DMS53 (cell line): ENCODE data around the gene REG4.
"Not testable (repeated sequence)": the region's sequence is repeated elsewhere in the genome, so short reads cannot be mapped to it uniquely, and the experiment has no call there.

Source experiments
- DNase-seq: peaks from one replicate; lab custom pipeline; 2025; lab: John Stamatoyannopoulos, UW

REG4 gene

GRCh38 chr1:119806489-119806888, 4.8 kb downstream of the REG4 start:
- no peak for DNase-seq

DNA sequence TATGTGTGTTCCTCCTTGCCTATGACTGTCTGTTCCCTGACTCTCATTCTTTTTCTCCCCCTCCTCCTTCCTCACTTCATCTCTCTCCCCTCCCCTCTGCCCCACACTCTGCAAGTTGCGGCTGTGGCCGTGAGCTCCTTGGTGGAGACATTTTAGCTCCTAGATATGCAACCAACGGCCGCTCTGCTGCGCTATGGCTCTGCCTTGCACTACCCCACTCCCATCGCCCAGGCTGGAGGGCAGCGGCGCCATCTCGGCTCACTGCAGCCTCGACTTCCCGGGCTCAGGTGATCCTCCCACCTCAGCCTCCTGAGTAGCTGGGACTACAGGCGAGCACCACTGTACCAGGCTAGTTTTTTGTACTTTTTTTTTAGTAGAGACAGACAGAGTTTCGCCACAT, 5.5 kb downstream of the REG4 start:
- DNase-seq = no peak

DNA sequence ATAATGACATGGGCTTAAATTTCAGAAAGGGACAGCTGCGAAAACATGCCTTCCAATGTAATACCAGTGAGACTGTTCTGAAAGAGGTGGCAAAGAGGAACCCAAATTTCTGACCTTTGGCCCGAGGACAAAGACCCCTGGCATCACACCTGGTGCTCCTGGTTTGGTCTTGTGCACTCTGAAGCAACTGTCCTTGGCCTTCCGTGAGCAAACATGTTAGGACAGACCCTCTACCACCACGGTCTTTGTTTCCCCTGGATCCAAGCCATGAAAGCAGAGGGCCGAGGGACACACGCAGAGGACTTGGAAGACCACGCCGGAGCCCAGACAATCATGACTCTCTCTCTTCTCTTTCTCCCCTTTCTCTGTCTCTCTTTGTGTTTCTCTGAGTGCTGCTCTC, 6.0 kb downstream of the REG4 start:
- no peak for DNase-seq

GRCh38 chr1:119799599-119800177, 11.6 kb downstream of the REG4 start:
- DNase-seq = no peak

DNA sequence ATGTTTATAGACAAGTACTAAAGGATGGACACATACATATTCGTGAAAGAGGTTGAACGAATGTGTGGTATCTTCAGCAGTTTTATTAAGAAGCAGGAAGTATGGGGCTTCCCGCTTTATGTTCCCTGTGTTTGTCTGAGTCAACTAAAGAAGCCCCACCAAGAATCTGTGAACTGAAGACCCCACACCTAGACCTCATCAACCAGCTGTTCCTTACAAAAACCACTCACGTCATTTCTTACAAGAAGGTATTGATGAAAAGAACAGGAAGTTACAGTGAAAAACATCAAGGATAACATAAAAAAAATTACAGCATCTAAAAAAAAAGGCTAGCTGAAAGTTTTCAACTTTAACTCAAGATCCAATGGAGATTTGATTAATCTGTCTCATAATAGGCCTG, 12.3 kb downstream of the REG4 start:
- no peak for DNase-seq

DNA sequence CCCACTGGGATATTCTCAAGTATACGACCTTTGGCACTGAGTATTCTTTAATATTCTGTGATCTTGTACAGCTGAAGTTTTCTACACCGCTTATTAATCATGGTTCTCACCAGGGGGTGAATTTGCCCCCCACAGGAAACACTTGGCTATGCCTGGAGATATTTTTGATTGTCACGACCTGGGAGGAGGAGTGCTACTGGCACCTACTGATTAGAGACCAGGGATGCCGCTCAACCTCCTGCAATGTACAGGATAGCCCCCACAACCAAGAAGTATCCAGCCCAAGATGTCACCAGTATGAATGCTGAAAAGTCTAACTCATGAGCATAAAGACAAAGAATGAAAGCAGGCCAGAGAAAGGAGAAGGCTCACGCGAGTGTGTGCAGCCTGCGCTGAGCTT, 13.7 kb downstream of the REG4 start:
- no peak for DNase-seq

DNA sequence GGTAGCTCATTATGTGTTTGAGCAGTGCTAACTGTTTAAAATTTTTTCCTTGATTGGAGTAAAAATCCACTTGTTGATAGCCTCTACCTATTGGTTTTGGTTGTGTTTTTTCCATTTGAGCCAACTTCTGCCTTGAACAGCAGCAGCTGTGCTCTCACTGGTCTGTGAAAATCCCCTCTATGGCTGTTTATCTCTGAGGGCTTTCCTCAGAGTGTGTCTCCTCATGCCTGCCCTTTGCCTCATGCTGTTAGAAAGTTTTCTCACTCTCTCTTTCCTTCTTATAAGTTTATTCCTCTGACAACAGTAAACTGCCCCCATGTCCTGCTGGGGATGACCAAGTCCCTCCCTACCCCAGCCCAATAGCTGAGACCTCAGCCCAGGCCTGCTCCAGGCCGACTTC, 14.1 kb downstream of the REG4 start:
- no peak for DNase-seq

- DNase-seq = peak; percentile 28
Measured at GRCh38 chr1:119795261-119796200, 15.7 kb downstream of the REG4 start.

- no peak for DNase-seq
Measured at GRCh38 chr1:119794876-119795240, 16.4 kb downstream of the REG4 start.

DNA sequence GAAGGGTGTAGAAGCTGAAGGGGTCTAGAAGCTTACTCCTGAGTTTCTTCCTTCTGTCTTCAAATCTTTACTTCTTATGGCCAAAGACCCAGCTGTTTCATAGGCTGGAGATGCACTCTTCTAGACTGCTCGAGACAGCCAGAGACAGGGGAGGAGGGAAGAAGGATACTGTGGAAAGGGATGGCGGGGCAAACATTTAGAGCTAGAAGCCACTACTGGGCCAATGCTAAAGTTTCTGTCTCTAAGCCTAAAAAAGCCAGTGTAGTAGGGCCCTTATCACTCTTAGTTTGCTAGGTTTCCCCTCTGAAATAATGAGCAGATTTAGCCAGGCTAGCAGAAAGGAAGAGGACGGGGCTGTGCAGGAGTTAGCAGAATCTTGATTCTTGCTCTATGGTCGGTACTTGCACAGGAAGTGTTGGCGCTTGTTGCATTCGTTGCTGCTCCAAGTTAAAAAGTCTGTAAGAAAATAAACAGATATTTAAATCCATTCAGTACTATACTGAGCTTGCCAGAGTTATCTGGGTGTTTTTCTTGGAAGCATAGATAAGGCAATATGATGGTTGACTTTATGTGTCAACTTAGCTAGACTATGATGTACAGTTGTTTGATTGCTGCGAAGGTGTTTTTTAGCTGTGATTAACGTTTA, 16.9 kb downstream of the REG4 start:
- no peak for DNase-seq

GRCh38 chr1:119791377-119791776, 19.9 kb downstream of the REG4 start:
- no peak for DNase-seq

DNA sequence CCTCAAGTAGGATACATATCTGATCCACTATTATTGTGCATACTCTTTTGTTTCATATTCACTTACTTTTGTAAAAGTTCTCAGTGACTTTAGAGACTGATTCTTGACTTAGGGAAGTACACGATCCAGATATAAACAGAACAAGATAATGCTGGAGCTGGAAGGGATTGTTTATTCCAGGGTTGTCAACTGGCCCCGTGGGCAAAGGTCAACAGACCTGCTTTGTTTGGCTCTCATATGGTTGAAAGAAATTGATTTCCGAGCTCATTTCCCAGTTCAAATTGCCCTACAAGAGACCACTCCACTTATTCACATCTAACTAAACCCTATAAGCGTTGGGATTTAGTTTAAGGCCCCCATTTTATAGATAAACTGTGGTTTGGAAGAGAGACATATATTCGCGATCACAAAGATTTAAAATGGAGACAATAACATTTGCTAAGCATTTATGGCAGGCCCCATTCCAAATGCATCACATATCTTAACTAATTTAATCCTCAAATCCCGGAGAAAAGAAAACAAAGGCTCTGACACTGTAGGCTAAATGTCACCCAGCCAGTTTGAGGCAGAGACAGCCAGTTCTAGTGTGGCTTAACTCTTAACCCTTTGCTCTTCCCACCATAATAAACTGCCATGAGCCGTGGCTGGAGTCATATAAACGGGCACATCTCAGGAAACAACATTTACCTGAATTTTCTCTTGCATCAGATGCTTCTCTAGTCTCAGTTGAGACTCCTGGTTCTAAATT, 20.6 kb downstream of the REG4 start:
- DNase-seq = peak; percentile 6

DNA sequence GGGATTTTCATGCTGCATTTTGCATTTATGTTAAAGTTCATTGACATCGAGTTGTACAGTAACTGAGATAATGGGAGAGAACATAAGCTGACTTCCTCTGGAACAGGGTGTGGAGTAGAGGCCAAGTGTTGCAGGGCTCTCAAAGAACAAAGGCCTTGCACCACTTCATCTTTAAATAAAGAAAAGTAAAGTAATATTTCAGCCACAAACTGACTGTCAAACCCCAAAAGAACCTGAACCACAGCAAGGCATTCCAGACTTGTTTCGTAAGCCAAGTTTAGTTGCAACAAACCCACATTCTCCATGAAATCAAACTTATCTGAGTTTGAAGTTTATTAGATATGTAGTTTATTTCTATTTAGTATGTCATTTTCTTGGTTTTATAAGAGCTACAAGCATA, 23.5 kb downstream of the REG4 start:
- DNase-seq = no peak

DNA sequence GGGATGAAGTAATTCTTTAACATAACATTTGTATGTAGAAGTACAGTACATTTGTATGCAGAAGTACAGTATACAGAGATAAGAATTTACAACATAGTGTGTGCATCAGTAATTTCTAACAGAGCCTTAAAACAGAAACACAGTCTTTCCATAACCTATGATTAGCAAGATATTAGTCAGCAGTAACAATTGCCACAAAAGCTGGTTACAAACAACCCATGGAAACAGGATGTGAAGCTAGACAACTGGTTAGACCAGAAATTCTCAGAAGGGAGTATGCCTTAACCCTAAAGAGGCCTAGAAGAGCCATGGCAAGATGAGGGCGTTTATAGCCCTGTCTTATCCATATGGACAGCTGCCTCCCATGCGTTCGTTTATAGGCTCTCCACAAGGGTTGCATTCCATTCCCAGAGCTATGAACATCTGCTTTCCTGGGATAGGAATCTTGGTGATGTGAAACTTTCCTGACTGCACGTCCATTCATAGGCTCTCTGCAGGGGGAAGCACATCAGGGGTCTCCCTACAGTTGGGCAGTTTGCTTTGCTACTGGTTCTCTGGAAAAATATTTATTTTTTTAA, 24.7 kb downstream of the REG4 start:
- DNase-seq = peak; percentile 39

- DNase-seq = not testable (repeated sequence)
Measured at GRCh38 chr1:119786046-119786445, 25.2 kb downstream of the REG4 start.

- DNase-seq = no peak
Measured at GRCh38 chr1:119784191-119784781, 27.0 kb downstream of the REG4 start.

- DNase-seq = no peak
Measured at GRCh38 chr1:119783354-119784185, 27.7 kb downstream of the REG4 start.

DNA sequence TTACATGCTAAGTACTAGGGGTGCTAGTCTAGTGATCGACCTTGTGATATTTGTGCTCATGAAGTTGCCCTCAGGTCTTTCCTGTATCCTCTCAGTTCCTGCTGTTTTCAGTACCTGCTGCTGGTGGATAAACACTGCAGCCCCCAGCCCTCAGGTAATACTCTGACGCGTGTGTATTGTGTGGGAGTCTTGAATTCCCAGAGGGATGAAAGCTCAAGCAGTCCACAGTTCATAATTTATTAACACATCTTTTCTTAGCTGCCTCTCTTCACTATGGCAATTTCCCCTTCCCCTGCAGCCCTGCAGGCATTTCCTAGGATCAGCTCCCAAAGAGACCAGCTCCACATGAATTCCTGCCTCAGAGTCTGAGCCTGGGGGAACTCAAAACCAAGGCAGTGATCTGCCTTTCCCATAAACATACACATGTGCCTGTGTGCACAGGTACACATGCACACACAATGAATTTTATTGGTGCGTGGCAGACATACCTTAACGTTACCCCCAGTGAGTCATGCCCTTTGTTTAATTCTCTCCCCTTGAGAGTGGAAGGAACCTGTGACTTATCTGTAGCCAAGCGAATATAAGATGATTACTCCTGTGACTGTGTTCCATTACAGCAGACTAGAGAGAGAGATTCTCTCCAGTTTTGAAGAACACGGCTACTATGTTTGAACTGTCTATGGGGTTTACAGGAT, 28.5 kb downstream of the REG4 start:
- DNase-seq = peak; percentile 73

DNA sequence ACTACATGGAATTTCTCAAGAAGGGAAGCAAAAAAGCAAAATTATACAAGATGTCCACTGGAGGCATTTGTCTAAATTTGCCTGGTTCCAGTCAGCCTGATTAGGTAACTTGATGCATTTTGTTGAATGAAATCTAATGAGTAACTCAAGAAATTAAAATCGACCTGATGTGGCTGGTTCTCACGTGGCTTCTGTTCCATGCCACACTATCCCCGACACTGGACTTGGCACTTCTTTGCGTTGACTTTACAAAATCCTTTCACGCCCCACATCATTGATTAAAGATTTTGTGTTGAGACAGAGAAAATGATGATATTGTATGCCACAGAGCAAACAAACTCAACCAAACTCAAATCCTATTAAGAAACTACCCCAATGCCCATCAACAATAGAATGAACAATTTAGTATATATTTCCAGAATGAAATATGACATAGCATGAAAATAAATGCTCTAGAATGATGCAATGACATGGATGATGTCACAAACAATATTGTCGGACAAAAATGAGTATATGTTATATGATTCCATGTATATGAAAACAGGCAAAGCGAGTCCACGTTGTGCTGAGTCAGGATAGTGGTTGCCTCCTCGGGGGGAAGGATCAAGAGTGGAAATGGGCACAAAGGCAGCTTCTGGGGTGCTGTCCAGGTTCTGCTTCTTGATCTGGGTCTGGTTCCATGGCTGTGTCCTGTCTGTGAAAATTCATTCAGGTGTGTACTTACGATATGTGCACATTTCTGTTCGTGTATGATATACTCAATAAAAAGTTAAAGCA, 29.6 kb downstream of the REG4 start:
- DNase-seq = no peak
